ENCODE results near the gene DYSF.

GRCh38 chr2:71546777-71547281 is 93.5 kb downstream of the DYSF start:
- TF ChIP-seq REST (IDR thresholded peaks at IDR 0.05; ENCODE audit: insufficient read depth in 1 of 2, low read depth in 2 of 2, low read length in 1 of 2) (no peak), CTCF (IDR thresholded peaks at IDR 0.05) (no peak), SIN3A (IDR thresholded peaks at IDR 0.05; ENCODE audit: borderline replicate concordance, insufficient read depth, low read depth, low read length) (no peak), POLR2AphosphoS5 (IDR thresholded peaks at IDR 0.05; ENCODE audit: low read depth, low read length) (no peak), TCF7L2 (IDR thresholded peaks at IDR 0.05; ENCODE audit: low read depth, low read length) (no peak)
